ENCODE data around the gene CCDC3.

CCDC3 gene

GRCh38 chr10:12960941-12961340 is 40.6 kb downstream of the CCDC3 start:
- no peak for DNase-seq

DNA sequence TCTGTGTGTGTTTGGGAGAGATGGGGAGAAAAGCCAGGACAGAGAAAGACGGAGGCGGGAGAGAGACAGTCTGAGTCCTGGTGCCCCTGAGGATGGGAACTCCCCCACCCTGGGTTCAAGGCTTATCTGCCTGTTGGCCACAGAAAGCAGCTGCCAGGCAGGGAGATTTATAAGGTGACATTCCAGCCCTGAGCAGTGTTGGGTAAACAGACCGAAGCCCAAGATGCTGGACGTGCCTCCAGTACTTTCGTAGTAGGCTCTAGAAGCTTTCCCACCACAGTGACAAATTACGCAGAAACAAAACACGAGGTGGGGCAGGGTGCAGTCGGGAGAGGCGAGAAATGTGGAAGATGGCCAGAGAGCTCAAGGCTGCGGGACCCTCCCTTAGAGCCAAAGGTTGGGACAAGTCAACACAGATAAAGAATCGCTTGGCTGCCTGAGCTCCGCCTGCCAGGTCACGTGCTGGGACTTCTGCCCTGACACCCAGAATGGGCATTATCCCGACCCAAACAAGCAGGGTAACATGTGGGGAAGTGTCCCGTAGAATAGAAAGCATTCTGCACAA is 41.1 kb downstream of the CCDC3 start:
- no peak for DNase-seq

DNA sequence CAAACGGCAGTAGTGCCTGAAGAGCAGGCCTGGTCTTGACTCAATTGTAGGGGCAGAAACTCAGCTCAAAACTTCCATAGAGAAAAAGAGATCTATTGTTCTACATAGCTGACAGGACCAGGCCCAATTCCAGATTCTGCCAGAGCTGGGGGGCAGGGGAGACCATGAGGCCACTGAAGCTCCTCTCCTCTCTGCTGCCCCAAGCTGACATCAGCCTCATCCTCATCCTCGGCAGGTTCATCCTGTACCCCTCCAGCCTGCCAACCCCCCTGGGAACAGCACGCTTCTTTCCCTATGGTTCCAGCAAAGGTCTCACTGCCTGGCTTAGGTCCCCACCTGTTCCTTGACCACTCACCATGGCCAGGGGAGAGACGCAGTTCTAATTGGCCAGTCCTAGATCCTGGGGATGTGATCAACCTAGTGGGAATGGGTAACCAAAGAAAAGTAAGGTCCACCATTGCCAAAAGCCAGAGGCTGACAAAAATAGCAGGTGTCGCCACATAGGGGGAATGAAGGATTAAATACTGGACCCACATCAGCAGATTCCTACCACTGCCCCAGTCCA is 42.9 kb downstream of the CCDC3 start:
- DNase-seq: no peak

- DNase-seq: no peak
Measured at GRCh38 chr10:12957081-12957480, 44.4 kb downstream of the CCDC3 start.

- no peak for DNase-seq
Measured at GRCh38 chr10:12954866-12955265, 46.6 kb downstream of the CCDC3 start.

GRCh38 chr10:12950583-12951128 is 50.9 kb downstream of the CCDC3 start:
- no peak for DNase-seq

DNA sequence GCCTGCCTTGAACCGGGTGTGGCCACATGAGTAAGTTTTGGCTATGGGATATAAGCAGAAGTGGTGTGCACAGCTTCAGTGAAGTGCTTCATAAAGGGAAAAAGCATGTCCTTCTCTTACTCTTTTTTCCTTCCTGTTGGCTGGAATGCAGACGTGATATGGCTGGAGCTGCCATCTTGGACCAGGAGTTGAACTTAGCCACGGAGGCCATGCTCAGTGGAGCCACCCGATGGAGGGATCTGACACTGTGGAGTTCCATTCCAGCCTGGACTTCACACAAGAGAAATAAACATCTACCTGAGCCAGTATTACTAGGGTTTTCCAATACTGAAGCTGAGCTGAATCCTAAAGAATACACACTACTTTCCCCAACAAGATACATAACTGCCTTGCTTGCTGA is 52.3 kb downstream of the CCDC3 start:
- DNase-seq: no peak

DNA sequence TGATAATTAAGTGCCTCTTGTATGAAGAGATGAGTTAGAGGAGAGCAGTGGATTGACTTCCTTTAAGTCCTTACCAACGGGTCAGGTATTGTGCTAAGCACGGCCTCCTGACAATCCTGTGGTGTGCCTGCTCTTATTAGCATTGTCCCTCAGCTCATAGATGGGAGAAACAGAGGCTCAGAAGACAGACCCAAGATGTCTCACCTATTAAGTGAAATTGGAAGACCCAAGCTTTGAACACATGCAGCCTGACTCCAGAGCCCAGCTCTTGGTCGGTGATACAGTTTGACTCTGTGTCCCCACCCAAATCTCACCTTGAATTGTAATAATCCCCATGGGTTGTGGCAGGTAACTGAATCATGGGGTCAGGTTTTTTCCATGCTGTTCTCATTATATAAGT is 53.8 kb downstream of the CCDC3 start:
- no peak for DNase-seq

DNA sequence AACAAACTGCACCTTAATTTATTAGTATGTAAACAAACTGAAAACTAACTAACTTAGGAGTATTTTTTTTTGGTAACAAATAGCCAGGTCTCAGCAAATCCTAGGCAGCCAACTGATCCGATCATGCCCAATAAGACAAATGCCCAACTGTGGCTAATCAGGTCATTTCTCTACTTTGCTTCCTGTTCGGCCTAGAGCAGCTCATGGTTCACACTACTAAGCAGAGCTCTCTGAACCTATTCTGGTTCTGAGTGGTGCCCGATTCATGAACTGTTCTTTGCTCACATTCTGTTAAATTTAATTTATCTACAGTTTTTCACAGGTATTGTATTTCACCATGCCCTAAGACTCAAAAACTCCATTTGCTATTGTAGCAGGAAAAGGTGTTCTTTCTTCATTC is 55.1 kb downstream of the CCDC3 start:
- no peak for DNase-seq

DNA sequence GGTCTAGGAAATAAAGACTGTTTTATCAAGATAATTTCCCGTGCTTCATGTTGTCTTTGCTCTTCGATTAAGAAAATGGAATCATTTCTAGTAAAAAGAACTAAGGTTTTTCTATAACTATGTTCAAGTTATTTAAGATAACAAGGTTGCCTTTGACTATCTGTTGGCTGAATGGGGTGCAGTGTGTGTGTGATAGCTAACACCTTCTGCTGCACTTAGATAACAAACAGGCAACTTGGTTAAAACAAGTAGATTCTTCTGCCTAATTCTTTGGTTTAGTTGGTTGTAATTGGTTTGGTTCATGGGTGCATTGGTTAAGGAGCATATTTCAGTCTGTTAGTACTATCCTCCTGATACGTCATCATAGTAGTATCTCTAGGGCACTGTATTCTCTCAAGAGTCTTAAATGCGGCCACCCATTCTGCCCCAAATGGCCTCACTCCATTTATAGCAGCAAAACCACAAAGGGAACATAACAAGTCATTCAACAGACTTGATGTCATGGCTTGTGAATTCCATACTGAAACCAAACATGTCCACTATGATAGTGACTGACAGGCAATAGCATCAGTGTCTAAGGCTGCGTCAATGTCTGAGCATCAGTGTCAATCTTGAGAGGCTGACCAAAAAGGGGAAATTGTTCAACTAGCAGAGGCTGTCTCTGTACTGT is 55.7 kb downstream of the CCDC3 start:
- no peak for DNase-seq

DNA sequence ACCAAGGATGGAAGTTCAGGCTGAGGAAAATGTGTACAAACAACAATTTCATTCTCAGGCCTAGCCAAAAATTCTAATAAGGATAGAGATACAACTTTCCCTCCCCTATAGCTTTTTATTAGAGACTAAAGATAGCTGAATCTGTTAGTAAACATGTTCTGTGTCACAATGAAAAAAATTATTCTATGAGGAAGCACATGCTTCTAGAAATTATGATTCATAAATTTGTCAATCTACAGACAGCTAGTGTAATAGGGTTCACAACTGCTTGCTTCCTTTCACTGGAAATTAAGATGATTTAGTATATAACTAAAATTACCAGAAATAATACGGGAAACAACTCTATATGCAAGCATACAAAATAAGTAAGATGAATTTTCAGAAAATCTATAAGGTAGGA is 56.6 kb downstream of the CCDC3 start:
- no peak for DNase-seq

DNA sequence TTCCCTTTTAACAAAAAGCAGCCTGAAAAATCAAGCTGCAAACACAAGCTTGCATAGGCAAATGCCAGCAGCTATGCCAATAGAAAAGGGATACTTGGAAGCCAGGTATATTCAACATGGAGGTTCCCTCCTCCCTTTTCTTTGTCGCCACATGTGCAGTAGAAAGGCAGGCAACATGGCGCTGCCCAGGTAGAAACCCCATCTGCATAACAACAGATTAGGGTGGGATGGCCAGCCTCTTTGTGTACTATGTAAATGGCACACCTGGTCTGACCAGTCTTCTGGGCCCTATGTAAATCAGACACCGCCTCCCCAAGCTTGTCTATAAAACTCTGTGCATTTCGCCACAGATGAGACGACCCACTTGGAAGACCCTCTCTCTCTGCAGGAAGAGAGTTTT is 58.1 kb downstream of the CCDC3 start:
- DNase-seq: no peak

- DNase-seq: no peak
Measured at GRCh38 chr10:12941966-12942365, 59.5 kb downstream of the CCDC3 start.

DNA sequence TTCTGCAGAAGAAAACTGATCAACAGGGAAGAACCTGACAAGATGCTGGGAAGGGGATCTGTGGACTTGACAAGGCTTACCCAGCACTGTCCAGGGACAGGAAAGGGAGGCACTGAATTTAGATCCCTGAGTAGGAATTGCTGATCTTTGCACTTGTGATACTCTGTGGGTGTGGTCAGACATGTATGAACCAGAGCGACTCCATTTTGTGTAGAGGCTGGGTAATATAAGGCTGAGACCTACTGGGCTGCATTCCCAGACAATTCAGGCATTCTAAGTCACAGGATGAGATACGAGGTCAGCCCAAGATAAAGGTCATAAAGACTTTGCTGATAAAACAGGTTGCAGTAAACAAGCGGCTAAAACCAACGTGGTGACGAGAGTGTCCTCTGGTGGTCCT is 60.7 kb downstream of the CCDC3 start:
- DNase-seq: no peak

DNA sequence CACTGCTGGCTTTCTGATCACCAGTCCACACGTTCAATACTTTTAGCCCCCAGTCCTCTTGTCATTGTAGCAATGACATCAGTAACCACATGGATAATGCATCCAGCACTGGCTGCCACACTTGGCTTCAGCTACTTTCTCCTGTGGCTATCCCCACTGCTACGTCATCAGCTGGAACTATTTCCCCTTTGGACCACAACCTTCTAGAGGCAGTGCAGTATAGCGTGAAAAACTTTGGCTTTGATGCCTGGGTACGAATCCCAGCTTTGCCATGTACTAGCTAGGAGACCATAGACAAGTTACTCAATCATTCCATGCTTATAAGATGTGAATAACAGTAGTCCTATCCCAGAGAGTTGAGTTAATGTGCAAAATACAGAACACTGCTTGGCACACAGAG is 63.2 kb downstream of the CCDC3 start:
- DNase-seq: no peak

GRCh38 chr10:12937527-12937926 is 64.0 kb downstream of the CCDC3 start:
- DNase-seq: no peak

DNA sequence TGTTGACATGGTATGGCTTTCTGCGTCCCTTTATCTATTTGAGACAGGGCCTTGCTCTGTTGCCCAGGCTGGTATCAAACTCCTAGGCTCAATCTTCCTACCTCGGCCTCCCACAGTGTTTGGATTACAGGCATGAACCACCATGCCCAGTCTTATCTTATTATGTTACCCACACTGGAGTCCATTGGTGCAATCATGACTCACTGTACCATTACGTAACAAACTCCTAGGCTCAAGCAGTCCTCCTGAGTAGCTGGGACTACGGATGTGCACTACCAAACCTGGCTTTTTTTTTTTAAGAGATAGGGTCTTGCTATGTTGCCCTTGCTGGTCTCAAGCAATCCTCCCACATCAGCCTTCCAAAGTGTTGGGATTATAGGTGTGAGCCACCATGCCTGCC is 66.7 kb downstream of the CCDC3 start:
- DNase-seq: peak; percentile 5

- no peak for DNase-seq
Measured at GRCh38 chr10:12929381-12929780, 72.1 kb downstream of the CCDC3 start.

- DNase-seq: no peak
Measured at GRCh38 chr10:12928571-12928970, 72.9 kb downstream of the CCDC3 start.

GRCh38 chr10:12927896-12928295 is 73.6 kb downstream of the CCDC3 start:
- DNase-seq: no peak

GRCh38 chr10:12925845-12926244 is 75.7 kb downstream of the CCDC3 start:
- DNase-seq: no peak

DNA sequence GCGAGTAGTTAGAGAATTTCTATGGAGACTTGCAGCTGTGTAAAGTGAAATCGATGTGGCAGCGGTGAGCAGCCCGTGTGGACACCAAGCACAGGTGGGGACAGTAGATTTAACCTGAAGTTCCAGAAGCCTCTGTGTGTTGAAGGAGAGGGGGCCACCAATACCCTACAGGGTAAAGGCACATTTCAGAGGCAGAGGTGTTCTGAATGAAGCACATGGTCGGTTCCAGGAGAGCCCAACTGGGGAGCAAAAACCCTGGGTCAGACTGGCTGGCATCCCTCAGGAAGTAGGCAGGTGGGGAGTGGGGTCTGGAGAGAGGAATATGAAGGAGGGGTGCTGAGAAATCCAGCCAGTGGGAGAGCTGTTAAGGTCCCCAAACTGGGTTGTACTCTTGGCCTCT is 76.6 kb downstream of the CCDC3 start:
- DNase-seq: no peak

GRCh38 chr10:12922117-12922900 is 79.2 kb downstream of the CCDC3 start:
- no peak for DNase-seq

DNA sequence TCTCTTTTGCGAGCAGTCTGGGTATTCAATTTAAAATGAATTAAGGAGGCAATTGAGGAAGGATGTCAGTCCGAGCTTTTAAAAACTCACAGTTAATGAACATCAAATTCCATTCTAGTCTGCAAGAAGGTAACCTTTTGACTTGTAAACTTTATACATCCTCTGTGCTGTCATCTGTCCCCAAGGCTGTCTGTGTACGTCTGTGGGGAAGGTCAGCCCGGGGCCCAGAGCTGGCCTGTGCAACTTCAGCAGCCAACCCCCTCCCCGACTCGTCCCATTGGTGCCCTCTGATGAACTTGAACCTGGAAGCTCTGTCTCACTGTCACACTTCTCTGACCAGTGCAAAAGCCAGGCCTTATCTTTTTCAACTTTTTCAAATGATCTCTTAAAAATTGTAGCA is 80.3 kb downstream of the CCDC3 start:
- no peak for DNase-seq
